Measurements from ENCODE around the gene ALS2.
"Not testable (repeated sequence)": the region's sequence is repeated elsewhere in the genome, so short reads cannot be mapped to it uniquely, and the experiment has no call there.

ALS2 gene

GRCh38 chr2:201674298-201674697 is 106.4 kb downstream of the ALS2 start:
- no peak overlapping the region for H3K4me3 ChIP-seq (replicated peaks; ENCODE audit: low read depth, low read length)
- TF ChIP-seq CTCF (IDR thresholded peaks at IDR 0.05; ENCODE audit: low read depth, low read length, missing control alignments), result no peak
- DNase-seq (ENCODE audit: extremely low read depth, low read depth), result no peak

- no peak for DNase-seq (ENCODE audit: extremely low read depth, low read depth)
- no peak for TF ChIP-seq CTCF (IDR thresholded peaks at IDR 0.05; ENCODE audit: low read depth, low read length, missing control alignments)
- no peak overlapping the region for H3K4me3 ChIP-seq (replicated peaks; ENCODE audit: low read depth, low read length)
Observed at GRCh38 chr2:201673546-201673945, 107.2 kb downstream of the ALS2 start.

GRCh38 chr2:201671205-201671604 is 109.5 kb downstream of the ALS2 start:
- DNase-seq (ENCODE audit: extremely low read depth, low read depth); H3K4me3 ChIP-seq (replicated peaks; ENCODE audit: low read depth, low read length): not testable (repeated sequence)

GRCh38 chr2:201669865-201670264 is 110.9 kb downstream of the ALS2 start:
- no peak overlapping the region for H3K4me3 ChIP-seq (replicated peaks; ENCODE audit: low read depth, low read length)
- TF ChIP-seq CTCF (IDR thresholded peaks at IDR 0.05; ENCODE audit: low read depth, low read length, missing control alignments), result no peak
- no peak for DNase-seq (ENCODE audit: extremely low read depth, low read depth)

GRCh38 chr2:201668402-201668910 is 112.3 kb downstream of the ALS2 start:
- DNase-seq (ENCODE audit: extremely low read depth, low read depth), result no peak
- H3K4me3 ChIP-seq (replicated peaks; ENCODE audit: low read depth, low read length), result no peak overlapping the region
- no peak for TF ChIP-seq CTCF (IDR thresholded peaks at IDR 0.05; ENCODE audit: low read depth, low read length, missing control alignments)

- DNase-seq (ENCODE audit: extremely low read depth, low read depth), result no peak
- no peak for TF ChIP-seq CTCF (IDR thresholded peaks at IDR 0.05; ENCODE audit: low read depth, low read length, missing control alignments)
- H3K4me3 ChIP-seq (replicated peaks; ENCODE audit: low read depth, low read length), result no peak overlapping the region
Observed at GRCh38 chr2:201664334-201664733, 116.4 kb downstream of the ALS2 start.

- no peak for TF ChIP-seq CTCF (IDR thresholded peaks at IDR 0.05; ENCODE audit: low read depth, low read length, missing control alignments)
- no peak overlapping the region for H3K4me3 ChIP-seq (replicated peaks; ENCODE audit: low read depth, low read length)
- DNase-seq (ENCODE audit: extremely low read depth, low read depth), result no peak
Observed at GRCh38 chr2:201661366-201661765, 119.4 kb downstream of the ALS2 start.

Measured in HFF-Myc (cell line).